ENCODE measurements around the gene MYL9. TPM values are rescaled to one million over a fixed set of nuclear protein-coding genes. Genes with fewer than 3 reads are reported as not detected.

The MYL9 gene
- total RNA-seq, 1 experiment from 2014 or later = 41.4 TPM

DNA sequence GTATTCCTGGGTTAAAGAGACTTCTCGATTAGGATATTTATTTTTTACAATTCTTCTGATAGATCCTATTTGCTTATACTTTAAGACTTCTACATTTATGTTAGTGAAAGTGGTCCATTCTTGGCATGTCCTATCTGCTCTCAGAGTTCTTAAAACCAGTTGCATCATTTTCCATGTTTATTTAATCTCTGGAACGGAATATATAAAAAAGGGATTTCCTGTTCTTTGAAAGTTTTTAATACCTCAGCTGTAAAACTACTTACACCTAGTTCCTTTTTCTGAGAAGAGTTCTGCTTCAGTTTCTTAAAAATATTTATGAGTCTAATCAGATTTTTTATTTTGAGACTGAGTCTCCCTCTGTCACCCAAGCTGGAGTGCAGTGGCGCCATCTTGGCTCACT lies 18.0 kb upstream of the MYL9 start:
- in situ Hi-C loops (cut with HindIII; ENCODE audit: low sequenced_read_pairs) = no loop called here
- no peak for DNase-seq (ENCODE audit: low spot score)

DNA sequence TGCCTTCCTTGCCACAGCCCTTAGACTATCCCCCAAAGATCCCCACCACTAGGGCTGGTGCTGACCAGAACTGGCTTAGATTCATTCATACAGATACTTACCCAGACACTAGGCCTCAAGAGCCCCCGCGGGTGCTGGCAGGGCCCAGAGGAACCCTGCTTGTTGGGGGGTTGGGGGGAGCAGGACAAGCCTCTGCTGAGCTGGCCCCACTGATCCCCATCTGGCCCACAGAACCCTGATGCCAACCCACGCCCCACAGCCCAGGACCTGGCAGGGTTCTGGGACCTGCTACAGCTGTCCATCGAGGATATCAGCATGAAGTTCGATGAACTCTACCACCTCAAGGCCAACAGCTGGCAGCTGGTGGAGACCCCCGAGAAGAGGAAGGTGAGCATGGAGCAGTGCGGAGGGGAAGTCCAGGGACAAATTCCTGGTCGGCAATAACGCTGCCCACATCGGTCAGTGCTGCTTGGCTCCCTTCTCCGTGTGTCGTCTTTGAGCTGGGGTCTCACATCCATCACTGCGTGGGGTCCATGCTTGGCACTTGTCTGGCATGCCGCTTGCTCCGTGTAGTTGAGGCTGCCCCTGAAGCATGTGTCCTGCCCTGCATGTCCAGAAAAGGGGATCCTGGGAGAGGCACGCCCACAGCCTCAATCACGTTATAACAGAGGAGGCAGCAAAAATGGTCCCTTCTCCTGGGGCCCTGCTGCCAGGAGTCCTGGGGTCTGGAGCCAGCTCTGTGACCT lies 15.5 kb upstream of the MYL9 start:
- DNase-seq (ENCODE audit: low spot score) = no peak
- in situ Hi-C loops (cut with HindIII; ENCODE audit: low sequenced_read_pairs) = no loop called here

DNA sequence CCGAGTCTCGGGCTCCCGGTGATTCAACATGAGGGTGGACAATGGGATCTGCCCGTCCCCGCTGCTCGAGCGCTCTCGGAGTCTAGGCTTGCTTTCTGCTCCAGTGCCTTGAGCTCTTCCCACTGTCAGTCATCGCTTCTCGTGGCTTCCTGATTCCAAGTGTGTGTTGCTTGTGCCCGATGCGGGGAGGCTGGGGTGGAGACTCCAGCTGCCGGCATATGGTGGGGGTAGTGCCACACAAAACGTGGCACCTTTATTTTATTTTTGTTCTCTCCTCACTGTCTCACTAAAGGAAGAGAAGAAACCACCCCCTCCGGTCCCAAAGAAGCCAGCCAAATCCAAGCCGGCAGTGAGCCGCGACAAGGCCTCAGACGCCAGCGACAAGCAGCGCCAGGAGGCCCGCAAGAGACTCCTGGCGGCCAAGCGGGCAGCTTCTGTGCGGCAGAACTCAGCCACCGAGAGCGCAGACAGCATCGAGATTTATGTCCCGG lies 14.8 kb upstream of the MYL9 start:
- in situ Hi-C loops (cut with HindIII; ENCODE audit: low sequenced_read_pairs) = no loop called here
- DNase-seq (ENCODE audit: low spot score) = peak; percentile 80

DNA sequence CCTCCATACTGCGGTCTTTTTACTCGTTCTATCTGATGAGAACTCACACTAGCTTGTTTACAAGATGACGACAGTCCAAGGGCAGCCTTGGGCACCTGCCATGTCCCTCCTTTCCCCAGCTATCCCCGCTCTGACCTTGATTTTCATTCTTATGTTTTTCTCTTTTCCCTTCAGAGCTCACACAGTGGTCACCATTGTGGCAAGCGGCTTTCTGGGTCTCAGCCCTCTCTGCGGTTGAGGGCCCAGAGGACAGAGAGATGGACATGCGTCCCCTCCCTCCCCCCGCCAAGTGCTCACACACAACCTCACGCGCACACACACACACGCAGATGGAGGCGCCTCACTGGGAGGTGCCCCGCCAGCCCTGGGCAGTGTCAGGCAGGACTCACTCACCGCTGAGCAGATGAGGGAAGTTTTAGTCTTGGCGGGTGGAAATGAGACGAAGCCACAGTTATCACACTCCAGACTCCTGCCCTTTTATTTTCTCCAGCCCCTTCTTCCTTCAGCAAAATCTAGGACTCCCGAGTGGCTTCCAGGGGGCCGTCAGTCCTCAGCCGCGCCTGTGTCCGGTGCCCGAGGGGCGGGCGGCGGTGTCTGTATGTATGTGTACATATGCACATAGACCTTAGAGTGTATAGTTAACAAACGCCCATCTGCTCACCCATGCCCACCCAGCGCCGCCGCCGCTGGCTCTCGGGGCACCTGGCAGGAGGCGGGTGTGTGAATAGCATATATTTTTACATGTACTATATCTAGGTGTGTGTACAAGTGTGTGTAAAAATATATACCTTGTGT lies 13.8 kb upstream of the MYL9 start:
- in situ Hi-C loops (cut with HindIII; ENCODE audit: low sequenced_read_pairs) = no loop called here
- DNase-seq (ENCODE audit: low spot score) = peak; percentile 41

DNA sequence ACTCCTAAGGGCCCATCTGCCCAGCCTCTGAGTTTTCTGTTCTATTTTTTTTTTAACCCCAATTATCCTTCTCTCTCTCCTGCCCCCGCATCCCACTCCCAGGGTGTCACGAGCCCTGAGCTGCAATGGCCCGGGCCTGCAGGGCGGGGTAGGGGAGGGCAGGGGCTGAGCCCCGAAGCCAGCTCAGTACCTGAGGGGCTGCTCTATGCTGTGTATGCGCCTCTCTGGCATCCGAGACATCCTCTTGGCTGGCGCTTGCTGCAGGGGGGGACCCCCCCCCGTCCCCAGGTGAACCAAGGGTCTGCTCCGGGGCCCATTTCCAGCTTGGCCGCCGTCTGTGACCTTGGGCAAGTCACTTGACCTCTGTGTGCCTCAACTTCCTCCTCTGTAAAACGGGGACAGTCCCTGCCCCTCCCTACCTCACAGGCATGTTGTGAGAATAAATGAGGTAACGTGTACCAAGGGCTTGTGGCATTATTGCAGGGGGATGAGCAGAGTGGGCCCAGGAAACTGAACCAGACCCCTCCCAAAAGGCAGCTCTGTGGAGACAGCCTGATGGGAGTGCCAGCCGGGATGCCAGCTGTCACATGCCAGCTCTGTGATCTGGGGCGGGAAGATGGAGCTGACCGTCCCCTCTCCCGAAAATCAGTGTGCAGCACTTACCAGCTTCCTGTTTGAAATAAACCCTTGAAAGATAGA lies 13.0 kb upstream of the MYL9 start:
- in situ Hi-C loops (cut with HindIII; ENCODE audit: low sequenced_read_pairs) = no loop called here

DNA sequence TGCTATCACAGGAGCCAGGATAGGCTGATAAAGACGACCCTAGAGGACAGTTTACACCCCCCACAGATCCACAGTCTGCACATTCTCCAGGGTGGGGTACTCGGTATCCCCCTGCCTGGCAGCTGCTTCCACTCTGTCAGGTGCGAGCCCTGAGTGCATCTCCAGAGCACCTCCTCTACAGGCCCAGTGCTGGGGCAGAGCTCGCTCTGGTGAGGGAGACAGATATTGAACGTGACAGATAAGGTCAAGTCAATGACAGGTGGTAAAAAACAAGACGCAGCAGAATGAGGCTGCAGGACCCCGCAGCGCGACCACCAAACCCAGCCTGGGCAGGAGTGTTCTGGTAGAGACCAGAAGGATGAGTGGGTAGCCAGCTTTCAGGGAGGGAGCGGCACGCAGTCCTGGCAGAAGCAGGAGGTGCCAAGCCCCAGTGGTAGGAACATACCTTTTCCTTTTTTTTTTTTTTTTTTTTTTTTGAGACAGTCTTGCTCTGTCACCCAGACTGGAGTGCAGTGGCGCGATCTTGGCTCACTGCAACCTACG lies 12.4 kb upstream of the MYL9 start:
- in situ Hi-C loops (cut with HindIII; ENCODE audit: low sequenced_read_pairs) = no loop called here
- no peak for DNase-seq (ENCODE audit: low spot score)

More for the DNA sequence above, 13.0 kb upstream of the MYL9 start:
- DNase-seq (ENCODE audit: low spot score) = peak; percentile 21

DNA sequence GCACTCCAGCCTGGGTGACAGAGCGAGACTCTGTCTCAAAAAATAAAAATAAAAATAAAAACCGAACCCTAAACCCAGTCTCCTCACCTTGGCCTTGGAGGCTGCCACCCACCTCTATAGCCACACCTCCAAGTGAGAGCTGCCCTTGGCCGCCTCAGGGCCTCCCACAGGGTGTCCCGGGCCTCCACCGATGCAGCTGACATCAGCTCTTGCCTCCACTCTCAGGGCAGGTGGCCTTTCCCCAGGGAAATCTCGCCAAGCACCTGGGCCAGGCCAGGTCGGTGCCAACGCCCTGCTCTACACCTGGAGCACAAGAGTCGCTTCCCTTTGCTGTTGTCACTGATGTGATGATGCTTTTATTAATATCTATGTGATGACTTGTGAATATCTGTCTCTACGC lies 8.9 kb upstream of the MYL9 start:
- no peak for DNase-seq (ENCODE audit: low spot score)
- in situ Hi-C loops (cut with HindIII; ENCODE audit: low sequenced_read_pairs) = no loop called here

DNA sequence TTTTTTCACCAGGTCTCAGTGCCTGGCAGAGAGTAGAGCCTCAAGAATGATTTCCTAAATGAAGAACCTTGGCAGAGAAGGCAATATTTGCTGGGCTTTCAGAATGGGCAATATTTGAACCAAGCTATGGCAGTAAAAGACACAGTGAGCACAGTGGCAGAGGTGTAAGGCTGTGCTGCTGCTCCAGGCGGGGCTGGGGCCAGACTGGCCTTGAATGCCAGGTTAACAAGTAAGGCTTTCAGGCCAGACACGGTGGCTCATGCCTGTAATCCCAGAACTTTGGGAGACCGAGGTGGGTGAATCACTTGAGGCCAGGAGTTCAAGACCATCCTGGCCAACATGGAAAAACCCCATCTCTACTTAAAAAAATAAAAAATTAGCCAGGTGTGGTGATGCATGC lies 8.5 kb upstream of the MYL9 start:
- in situ Hi-C loops (cut with HindIII; ENCODE audit: low sequenced_read_pairs) = no loop called here
- DNase-seq (ENCODE audit: low spot score) = no peak

DNA sequence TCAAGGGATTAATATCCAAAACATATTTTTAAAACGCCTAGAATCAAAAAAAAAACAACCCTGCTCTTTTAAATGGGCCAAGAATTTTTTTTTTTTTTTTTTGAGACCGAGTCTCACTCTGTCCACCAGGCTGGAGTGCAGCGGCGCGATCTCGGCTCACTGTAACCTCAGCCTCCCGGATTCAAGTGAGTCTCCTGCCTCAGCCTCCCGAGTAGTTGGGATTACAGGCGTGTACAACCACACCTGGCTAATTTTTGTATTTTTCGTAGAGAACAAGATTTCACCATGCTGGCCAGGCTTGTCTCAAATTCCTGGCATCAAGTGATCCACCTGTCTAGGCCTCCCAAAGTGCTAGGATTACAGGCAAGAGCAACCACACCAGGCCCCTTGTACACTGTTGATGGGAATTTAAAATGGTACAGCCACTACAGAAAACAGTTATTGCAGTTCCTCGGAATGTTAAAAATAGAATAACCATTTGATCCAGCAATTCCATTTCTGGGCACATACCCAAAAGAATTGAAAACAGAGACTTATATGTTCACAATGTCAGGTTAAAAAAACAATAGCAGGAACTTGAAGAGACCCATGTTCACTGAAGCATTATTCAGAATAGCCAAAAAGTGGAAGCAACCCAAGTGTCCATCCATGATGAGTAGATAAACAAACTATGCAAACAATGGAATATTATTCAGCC lies 3.1 kb upstream of the MYL9 start:
- in situ Hi-C loops (cut with HindIII; ENCODE audit: low sequenced_read_pairs) = no loop called here
- no peak for DNase-seq (ENCODE audit: low spot score)

DNA sequence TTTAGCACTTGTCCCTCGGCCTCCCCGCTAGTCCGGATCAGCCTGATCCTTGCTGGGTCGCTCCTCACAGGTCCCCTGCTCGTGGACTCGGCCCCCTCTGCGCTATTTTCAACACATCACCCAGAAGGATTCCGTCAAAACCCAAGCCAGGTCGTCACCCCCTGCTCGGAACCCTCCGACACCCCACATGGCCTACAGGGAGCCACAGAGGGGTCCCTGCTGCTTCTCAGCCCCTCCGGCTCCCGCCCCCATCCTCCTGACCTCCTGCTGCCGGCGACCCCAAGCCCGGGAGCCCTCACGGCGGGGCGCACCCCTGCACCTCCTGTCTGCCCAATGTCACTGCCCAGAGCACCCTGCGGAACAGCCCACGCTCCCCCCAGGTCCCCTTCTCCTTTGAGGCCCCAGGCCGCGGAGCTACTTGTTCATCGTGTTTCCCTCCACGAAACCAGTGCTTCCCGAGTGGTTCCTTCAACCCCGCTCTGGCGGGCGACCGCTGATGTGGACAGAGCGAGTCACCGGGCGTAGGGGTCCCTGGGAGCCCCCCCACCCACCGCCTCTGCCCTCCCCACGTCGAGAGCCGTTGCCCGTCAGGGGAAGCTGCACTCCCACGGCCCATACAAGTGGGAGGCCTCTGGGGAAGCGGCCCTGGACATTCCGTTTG lies 638 bp upstream of the MYL9 start:
- DNase-seq (ENCODE audit: low spot score) = no peak
- in situ Hi-C loops (cut with HindIII; ENCODE audit: low sequenced_read_pairs) = no loop called here

DNA sequence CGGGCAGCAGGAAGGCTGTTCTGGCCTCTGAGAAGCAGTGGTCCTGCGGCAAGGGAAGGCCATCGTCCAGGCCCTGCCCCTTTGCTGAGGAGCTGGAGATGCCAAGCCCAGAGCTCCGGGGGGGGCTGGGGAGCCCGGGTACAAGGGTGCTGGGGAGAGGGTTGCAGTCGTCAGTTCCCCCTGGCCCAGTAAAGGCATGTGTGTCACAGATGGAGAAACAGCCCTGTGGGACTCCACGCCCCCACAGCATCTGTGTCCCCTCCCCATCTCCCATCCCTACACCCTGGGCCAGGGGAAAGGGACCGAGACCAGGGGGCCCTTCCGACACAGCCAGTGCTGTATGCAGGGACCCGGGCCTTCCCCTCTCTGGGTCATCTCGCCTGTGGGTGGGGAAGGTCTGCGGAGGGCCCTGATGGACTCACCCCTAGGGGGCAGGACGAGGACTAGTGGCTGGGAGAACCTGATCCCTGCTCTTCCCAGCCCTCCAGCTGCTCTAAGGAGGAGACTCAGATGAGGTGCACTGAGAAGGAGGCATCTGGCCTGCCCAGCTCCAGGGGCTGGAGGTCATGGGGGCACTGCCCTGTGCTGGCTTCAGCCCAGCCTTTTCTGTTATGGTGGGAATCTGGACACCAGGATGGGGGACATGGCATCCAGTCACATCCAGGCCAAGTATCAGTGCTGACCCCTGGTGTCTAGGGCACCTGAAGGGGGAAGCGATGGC lies 609 bp downstream of the MYL9 start:
- in situ Hi-C loops (cut with HindIII; ENCODE audit: low sequenced_read_pairs) = no loop called here
- no peak for DNase-seq (ENCODE audit: low spot score)

DNA sequence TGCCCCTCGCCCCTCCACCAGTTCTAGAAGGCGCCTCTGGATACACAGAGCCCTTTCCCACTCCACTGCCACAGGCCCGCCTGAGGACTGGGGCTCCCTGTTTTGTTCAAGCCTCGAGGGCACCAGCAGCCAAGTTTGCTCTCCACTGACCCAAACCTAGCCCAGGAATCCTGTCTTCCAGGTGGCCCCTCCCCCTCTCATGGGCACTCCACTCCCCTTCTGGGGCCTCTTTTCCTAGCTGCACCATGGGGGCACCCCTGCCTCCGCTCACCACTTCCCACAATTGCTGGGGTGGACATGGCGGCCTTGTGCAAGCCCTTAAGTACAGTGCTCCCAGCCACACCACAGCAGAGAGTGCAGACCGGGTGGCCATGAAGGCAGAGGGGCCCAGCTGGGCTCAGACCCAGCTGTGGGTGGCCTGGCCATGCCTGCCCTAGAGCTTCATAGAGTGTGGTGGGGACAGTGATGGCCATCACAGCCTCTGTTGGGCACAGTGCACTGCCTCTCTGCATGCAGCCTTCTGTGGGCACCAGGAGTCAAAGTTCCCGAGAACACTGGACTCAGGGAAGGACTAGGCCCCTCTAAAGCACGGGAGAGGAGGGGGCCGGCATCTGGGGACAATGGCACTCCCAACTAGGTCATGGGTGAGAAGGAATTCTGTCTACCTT lies 1.3 kb downstream of the MYL9 start:
- in situ Hi-C loops (cut with HindIII; ENCODE audit: low sequenced_read_pairs) = no loop called here
- DNase-seq (ENCODE audit: low spot score) = no peak

DNA sequence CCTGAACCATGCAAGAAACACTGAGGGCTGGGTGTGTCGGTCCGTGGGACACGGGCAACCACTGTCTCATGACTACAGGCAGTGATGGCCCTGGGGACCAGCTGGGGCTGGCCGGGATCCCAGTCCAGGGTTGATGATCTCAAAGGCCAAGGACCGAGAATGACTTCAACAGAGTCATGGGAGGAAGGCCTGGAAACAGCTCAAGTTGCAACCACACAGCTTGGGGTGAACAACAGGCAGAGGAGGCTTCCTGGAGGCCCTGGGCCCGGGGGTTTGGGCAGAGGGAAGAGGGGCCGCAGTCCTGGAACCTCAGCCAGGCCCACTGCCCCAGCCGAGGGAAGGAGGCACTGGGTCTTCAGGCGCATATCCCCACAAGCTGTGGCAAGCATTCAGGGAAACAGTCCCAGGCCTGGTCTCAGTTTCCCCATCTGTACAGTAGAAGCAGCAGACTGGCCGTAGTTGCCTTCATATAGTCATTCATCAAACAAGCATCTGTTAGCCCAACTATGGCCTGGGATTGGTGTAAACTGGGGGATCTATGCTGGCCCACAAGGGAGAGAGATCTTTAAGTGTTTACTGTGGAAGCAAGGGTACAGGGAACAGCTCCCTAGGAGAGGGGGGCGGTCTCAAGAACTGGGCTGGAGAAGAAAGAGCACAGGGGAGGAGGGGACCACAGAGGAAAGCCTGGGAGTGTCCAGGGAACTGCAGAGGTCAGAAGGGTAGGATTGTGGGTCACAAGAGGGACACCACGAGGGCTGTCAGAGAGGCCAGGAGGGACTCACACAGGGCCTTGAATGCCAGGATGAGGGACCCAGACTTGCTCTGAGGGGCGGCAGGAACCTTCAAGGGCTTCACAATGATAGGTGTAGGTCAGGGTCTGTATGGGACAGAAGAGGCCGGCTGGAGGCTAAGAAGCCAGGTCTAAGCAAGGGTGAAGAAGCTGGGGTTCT lies 2.1 kb downstream of the MYL9 start:
- DNase-seq (ENCODE audit: low spot score) = no peak

DNA sequence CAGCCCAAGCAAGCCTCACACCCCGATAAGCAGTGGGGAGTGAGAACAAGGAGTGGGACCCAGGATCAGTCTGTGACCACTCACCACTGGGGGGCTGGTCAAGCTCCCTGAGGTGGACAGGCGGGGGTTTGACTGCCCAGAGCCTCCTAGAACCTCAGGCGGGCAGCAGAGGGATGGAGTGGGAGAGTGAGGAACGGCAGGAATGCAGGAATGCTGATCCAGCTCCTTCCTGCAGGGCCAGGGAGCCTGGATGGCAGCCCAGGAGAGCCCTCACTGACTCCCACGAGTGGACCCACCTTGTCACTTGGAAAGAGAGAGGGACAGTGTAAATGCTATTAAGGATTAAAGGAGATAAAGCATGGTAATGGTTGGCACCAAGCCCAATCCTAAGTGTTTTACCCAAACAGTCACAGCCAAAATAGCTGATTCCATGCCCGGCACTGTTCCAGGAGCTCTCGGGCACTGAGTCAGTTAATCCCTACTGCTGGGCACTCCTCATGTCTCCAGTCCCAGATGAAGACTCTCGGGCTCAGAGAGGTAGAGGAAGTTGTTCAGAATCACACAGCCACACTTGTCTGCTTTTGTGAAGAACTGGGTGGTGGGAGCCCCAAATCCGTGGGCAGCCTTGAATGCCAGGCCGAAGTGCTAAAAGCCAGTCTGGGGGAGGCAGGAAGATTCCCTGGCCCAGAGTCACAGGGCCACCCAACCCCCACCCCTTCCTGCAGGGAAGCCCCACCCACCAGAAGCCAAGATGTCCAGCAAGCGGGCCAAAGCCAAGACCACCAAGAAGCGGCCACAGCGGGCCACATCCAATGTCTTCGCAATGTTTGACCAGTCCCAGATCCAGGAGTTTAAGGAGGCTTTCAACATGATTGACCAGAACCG lies 3.1 kb downstream of the MYL9 start:
- DNase-seq (ENCODE audit: low spot score) = peak; percentile 36

More for the DNA sequence above, 2.1 kb downstream of the MYL9 start:
- in situ Hi-C loops (cut with HindIII; ENCODE audit: low sequenced_read_pairs) = no loop called here

DNA sequence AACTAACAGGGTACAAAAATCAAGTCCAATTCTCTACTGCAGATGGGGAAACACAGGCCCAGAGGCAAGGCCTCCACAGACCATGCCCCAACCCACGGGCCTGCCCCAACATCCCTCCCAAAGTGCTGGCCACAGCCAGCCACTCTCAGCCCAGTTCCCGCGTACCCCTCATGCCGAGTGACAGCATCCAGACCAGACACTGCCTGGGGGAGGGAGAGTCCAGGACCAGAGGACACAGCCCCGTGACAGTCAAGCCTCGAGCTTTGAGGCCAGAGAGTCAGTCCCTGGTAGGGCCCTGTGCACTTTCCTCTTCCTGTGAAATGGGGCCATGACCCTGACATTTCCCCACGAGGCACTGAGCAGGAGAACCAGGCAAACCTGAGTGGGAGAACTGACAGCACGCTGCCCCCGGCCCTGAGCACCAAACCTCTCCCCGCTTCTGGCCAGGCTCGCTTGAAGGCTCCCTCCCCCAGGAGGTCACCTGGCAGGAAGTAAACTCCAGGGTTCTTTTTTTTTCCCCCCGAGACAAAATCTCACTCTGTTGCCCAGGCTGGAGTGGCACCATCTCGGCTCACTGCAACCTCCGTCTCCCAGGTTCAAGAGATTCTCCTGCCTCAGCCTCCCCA lies 4.9 kb downstream of the MYL9 start:
- in situ Hi-C loops (cut with HindIII; ENCODE audit: low sequenced_read_pairs) = no loop called here

More for the DNA sequence above, 3.1 kb downstream of the MYL9 start:
- in situ Hi-C loops (cut with HindIII; ENCODE audit: low sequenced_read_pairs) = no loop called here

More for the DNA sequence above, 4.9 kb downstream of the MYL9 start:
- DNase-seq (ENCODE audit: low spot score) = no peak

Data from G401 (cell line).